ENCODE results near the gene NR5A2.

The NR5A2 gene

DNA sequence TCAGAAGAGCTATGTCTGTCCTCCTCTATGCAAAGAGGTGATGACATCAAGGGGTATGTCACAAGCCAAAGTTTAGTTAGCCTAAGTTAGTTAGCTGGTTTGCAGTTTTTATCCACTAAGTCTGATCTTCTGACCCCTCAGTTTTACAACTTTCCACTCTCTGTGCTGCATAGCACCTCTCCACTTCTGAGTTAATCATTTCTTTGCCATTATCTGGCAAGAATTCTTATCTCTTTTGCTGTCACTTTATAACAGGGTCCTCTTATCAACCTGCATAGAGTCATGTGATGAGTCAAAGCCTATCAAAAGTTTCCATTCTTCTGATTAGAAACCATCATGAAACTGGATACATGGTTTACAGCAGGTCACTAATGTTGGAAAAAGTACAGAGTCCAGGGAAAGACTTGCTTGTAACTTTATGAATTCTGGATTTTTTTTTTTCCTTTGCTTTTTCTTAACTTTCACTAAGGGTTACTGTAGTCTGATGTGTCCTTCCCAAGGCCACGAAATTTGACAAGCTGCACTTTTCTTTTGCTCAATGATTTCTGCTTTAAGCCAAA lies at the start of gene NR5A2:
TSS of gene NR5A2 (plus strand) at position 447 of the 560 bp plus-strand sequence. CDS start 138 bp downstream, outside the sequence.
- DNase-seq (ENCODE audit: low read depth), result no peak

DNA sequence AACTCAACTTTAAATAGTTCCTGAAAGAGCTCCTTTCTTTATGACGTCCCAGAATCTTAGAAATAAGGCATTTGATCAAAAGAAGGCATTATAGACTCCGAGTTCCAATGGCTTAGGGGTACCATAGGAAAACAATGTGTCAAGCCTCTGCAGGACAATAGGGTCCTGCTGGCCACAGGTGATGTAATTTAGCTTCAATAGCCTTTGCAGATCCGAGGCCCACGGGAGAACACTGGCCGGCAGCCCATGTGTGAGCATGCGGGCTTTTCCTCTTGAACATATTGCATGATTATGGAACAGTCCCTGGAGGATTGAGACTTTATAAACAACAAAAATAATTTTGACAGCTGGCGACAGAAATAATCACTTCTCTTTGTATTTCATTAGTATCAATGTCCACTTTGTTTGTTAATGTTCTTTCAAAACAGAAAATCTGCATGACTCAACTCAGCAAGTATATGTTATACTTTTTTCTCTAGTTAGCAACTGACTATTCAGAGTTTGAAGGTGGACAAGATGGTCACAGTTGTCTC lies 49.0 kb upstream of the NR5A2 start:
- no peak for DNase-seq (ENCODE audit: low read depth)

- DNase-seq (ENCODE audit: low read depth), result no peak
Observed at GRCh38 chr1:199979071-199979470, 48.4 kb upstream of the NR5A2 start.

DNA sequence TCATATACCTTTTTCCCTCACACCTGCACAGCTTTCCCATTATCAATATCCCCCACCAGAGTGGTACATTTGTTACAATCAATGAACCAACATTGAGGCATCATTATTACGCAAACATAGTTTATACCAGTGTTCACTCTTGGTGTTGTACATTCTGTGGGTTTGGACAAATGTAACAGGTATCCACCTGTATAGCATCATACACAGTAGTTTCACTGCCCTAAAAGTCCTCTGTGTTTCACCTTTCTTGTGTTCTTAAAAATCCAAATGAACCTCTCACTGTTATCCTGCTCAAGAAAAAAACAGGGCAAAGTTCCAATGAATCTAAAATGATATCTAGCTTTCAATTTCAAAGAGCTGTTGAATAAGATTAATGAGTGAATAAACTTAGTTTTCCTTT lies 45.9 kb upstream of the NR5A2 start:
- DNase-seq (ENCODE audit: low read depth), result no peak

DNA sequence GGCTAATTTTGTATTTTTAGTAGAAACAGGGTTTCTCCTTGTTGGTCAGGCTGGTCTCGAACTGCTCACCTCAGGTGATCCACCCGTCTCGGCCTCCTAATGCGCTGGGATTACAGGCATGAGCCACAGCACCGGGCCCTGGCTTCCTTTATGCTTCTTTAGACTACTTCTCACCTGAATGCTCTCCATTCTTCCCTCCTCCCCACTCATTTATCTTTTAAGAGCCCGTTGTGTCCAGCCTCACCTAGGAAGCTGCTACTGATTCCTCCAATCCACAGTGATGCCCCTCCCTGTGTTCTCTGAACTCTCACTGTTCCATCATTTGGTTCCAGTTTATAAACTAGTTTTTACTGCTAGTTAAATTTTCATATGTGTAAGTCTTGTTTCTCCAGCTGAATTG lies 44.9 kb upstream of the NR5A2 start:
- no peak for DNase-seq (ENCODE audit: low read depth)

- DNase-seq (ENCODE audit: low read depth), result no peak
Observed at GRCh38 chr1:199983531-199983930, 44.0 kb upstream of the NR5A2 start.

DNA sequence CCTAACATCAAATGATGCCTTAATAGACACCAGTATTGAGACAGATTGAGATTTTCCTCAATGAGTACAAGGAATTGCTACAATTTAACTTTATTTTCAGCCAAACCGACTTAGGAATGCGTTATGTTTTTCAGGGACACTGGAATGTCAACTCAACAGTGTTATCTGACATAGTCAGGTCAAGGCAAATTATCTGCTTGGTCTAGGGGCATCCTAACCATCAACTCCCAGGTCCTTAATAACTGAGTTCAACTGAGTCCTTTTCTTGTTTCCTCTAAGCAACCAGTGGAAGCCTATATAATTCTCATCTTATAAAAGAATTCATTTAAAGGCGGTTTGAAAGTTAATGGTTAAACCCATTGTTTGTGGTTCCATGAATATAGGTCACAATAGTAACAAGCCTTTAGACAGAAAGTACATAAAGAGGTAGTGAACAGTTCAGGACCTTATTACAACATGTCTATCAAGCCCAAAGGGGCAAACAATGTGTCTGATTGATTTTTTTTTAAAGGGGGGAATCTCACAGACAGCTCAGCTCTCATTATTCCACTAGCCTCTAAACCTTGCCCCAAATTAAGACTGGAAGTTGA lies 32.3 kb upstream of the NR5A2 start:
- DNase-seq (ENCODE audit: low read depth), result no peak

DNA sequence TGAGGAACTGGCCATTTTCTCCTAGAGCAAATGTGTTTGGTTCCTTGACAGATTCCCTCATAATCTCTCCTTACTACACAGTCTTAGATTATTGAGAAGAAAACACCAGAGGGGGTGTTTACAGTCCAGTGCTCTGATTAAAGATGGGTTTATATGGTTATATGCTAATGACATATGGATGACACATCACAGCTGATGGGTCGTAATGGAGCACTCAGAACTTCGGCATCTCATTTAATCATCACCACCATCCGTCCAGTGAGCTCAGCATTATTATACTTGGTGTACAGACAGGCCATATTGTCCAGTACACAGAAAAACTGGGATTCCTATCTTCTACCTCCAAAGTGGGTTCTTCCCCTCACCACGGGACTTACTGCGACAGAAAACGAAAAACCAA lies 22.3 kb upstream of the NR5A2 start:
- no peak for DNase-seq (ENCODE audit: low read depth)

DNA sequence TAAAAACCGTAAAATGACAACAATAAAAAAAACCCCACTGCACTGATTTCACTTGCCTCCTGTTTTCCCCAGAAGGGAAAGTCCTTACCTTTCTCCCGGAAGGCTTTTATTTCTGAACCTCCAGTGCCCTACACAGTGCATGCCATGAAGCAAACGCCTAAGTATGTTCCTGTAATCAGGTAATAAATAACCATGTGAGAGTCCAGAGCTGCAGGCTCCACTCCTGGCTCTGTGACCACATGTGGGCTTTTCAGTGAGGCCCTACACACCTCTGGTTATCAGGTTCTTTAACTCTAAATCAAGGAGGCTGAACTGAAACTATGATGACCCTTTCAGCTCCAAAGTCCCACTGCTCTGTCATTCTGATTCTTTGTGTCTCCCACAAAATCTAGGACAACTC lies 20.8 kb upstream of the NR5A2 start:
- DNase-seq (ENCODE audit: low read depth), result no peak

- no peak for DNase-seq (ENCODE audit: low read depth)
Observed at GRCh38 chr1:200015811-200016210, 11.7 kb upstream of the NR5A2 start.

GRCh38 chr1:200021577-200022238 lies 5.8 kb upstream of the NR5A2 start:
- DNase-seq (ENCODE audit: low read depth), result no peak

- no peak for DNase-seq (ENCODE audit: low read depth)
Observed at GRCh38 chr1:200022239-200022804, 5.2 kb upstream of the NR5A2 start.

- DNase-seq (ENCODE audit: low read depth), result no peak
Observed at GRCh38 chr1:200028586-200029034, 1.1 kb downstream of the NR5A2 start.

DNA sequence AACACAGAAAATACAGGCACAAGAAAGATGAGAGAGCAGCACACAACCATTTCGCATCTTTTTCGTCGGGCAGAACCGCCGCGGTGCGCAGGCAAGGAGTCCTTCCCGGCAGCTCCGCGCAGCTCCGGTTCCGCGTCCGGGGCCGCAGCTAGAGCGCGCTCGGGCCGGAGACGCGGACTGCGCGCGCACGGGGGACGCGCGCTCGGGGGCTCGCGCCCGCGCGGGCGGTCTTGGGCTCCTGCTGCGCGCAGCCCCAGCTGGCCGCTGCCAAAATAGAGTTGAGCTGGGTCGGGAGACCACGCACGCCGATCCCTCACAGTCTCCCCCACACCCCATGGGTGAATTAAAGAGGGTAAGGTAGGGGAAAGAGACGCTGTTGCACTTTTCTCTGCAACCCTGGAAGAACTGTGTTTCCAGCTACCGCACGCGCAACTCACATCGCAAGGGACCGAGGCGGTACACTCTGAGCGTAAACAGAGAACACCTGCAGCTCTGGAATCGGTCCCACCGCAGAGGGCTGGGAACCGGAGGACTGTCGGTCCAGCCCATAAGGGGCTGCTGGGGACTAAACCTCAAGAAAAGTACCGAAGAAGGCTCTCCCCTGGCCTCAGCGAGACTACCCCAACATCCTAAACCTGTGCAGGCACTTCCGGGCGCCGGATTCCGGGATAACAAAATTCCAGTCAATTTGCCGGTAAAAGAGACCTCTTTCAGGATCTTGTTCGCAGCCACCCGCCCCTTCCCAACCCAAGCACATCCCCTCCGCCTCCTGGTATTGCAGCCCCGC lies 1.7 kb downstream of the NR5A2 start:
- no peak for DNase-seq (ENCODE audit: low read depth)

DNA sequence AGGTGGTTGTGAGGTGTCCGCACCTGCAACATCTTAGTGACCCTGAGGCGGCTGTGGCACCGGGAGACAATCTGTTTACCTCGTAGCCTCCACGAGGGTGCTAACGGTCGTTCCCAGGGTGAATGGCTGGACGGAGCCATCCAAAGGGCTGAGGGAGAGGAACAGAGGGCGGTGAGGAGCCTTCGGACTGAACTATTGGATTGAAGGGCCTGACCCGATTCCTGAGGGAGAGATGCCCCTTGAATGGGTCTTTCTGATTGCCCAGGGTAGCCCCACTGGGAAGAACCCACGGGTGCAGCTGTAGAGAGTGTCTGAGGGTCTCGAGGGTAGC lies 2.3 kb downstream of the NR5A2 start:
- DNase-seq (ENCODE audit: low read depth), result no peak

DNA sequence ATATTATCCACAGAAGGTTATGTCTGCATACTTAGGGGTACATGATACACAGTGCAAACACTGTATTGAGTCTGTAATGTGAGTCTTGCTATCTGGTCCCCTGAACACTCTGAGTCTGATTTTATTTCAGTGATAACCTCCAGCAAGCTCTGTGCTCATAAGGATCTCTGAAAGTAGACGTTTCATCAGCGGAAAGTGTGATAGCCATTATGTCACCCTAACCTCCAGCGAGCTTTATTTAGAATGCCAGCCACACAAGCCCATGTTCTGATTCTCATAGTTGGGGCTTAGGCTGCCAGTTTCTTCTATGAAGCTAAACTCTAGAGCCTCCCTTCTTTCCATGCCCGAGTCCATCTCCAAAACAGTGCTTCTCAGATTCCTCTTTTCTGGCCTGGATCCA lies 3.3 kb downstream of the NR5A2 start:
- DNase-seq (ENCODE audit: low read depth), result no peak

GRCh38 chr1:200033511-200034261 lies 6.2 kb downstream of the NR5A2 start:
- DNase-seq (ENCODE audit: low read depth), result no peak

GRCh38 chr1:200034262-200034557 lies 6.7 kb downstream of the NR5A2 start:
- DNase-seq (ENCODE audit: low read depth), result no peak

DNA sequence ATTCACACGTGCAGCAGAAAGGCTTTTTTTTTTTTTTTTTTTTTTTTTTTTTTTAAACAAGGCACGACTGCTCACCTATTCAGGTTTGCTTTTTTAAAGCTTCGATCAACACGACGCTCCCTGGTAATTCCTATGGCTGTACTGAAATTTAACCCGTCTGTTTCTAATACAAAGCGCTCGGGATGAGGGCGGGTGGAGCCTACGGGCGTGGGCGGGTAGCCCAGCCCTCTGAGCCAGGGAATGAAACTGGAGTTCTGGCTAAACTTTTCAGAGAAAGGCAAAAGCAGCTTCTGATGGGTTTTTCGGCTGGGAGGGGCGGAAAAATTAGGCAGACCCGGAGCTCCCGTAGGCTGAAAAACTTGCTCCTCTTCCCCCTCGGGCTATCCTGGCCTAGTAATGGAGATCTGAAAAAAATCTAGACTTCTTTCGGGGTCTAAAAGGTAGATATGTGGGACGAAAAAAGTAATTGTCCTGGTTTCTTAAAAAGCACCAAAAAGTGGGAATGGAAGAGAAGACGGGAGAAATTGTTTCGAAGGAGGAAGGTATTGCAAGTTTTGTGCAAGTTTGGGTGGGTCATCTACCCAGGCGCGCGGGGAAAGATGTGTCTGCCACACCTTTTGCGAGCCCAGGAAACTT lies 7.4 kb downstream of the NR5A2 start:
- no peak for DNase-seq (ENCODE audit: low read depth)

- no peak for DNase-seq (ENCODE audit: low read depth)
Observed at GRCh38 chr1:200035397-200035955, 8.0 kb downstream of the NR5A2 start.

- DNase-seq (ENCODE audit: low read depth), result no peak
Observed at GRCh38 chr1:200035956-200036618, 8.6 kb downstream of the NR5A2 start.
